Measurements from ENCODE around the gene ATAT1. TPM values are rescaled to one million over a fixed set of nuclear protein-coding genes. Genes with fewer than 3 reads are reported as not detected.

The ATAT1 gene
- total and polyA plus RNA-seq, 2 of the 13 experiments (the other 11 are each of a cell fraction or from before 2014, with no cell fraction given): 9.2 to 23.6 TPM

GRCh38 chr6:30670760-30671527, 44.3 kb downstream of the ATAT1 start (continued):
- TF ChIP-seq MLXIP (CRISPR knock-in tag; IDR thresholded peaks at IDR 0.05; ENCODE audit: borderline replicate concordance) (no peak), ZBTB38 (CRISPR knock-in tag; IDR thresholded peaks at IDR 0.05) (peak; percentile 94), NR2F6 (IDR thresholded peaks at IDR 0.05) (no peak), NR2F6 (CRISPR knock-in tag; IDR thresholded peaks at IDR 0.05) (0 out of 2 replicates have a peak, but pooled peaks have one; percentile 6), NCOR1 (IDR thresholded peaks at IDR 0.05; ENCODE audit: borderline replicate concordance, low read length) (no peak), RAD21 (CRISPR knock-in tag; IDR thresholded peaks at IDR 0.05) (0 out of 2 replicates have a peak, but pooled peaks have one; percentile 37), STAG1 (CRISPR knock-in tag; IDR thresholded peaks at IDR 0.05) (peak; percentile 47), ZNF274 (CRISPR knock-in tag; IDR thresholded peaks at IDR 0.05) (no peak), PAX8 (CRISPR knock-in tag; IDR thresholded peaks at IDR 0.05; ENCODE audit: borderline replicate concordance) (no peak), AHR (CRISPR knock-in tag; IDR thresholded peaks at IDR 0.05) (no peak), RFX3 (CRISPR knock-in tag; IDR thresholded peaks at IDR 0.05) (no peak), TCF12 (IDR thresholded peaks at IDR 0.05) (no peak), TCF12 (CRISPR knock-in tag; IDR thresholded peaks at IDR 0.05) (no peak), SAP130 (CRISPR knock-in tag; IDR thresholded peaks at IDR 0.05; ENCODE audit: low read depth) (peak; percentile 27; the same call in 1 of the 2 replicates), ZNF34 (CRISPR knock-in tag; IDR thresholded peaks at IDR 0.05; ENCODE audit: borderline replicate concordance) (no peak), ZBTB10 (CRISPR knock-in tag; IDR thresholded peaks at IDR 0.05; ENCODE audit: borderline replicate concordance) (no peak), ZNF503 (CRISPR knock-in tag; IDR thresholded peaks at IDR 0.05) (0 out of 2 replicates have a peak, but pooled peaks have one; percentile 19), SP4 (CRISPR knock-in tag; IDR thresholded peaks at IDR 0.05) (no peak), SMARCE1 (IDR thresholded peaks at IDR 0.05; ENCODE audit: borderline replicate concordance) (no peak), CBX2 (IDR thresholded peaks at IDR 0.05; ENCODE audit: low read depth, low read length) (no peak), CBX2 (CRISPR knock-in tag; IDR thresholded peaks at IDR 0.05; ENCODE audit: low read depth) (no peak), CENPBD1 (CRISPR knock-in tag; IDR thresholded peaks at IDR 0.05; ENCODE audit: borderline replicate concordance, low read depth) (no peak)
